ENCODE data around the gene AKAP10. TPM values are rescaled to one million over a fixed set of nuclear protein-coding genes. Genes with fewer than 3 reads are reported as not detected.
"Not testable (repeated sequence)": the region's sequence is repeated elsewhere in the genome, so short reads cannot be mapped to it uniquely, and the experiment has no call there.

The AKAP10 gene, protein sequence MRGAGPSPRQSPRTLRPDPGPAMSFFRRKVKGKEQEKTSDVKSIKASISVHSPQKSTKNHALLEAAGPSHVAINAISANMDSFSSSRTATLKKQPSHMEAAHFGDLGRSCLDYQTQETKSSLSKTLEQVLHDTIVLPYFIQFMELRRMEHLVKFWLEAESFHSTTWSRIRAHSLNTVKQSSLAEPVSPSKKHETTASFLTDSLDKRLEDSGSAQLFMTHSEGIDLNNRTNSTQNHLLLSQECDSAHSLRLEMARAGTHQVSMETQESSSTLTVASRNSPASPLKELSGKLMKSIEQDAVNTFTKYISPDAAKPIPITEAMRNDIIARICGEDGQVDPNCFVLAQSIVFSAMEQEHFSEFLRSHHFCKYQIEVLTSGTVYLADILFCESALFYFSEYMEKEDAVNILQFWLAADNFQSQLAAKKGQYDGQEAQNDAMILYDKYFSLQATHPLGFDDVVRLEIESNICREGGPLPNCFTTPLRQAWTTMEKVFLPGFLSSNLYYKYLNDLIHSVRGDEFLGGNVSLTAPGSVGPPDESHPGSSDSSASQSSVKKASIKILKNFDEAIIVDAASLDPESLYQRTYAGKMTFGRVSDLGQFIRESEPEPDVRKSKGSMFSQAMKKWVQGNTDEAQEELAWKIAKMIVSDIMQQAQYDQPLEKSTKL
- total RNA-seq (ENCODE audit: unreplicated experiment): 26.9 TPM
- long read RNA-seq, partial matches to known transcripts: 2 of 2 reads
- long read RNA-seq, other reads (novel, unspliced or antisense): 0 of 2 reads

GRCh38 chr17:19977293-19978208 is at the start of gene AKAP10:
Gene AKAP10, minus strand, starts transcription at chr17:19977828. Its CDS starts 149 bp downstream, at chr17:19977679.
- peak; percentile 94 for DNase-seq (ENCODE audit: low spot score)
- peaks cover 11% of the 10 kb centered on the region for H3K36me3 Mint-ChIP-seq (ENCODE audit: low read depth, unreplicated experiment)
- no peaks in the 10 kb centered on the region for H3K9me3 Mint-ChIP-seq (ENCODE audit: unreplicated experiment)
- peaks cover 12% of the 10 kb centered on the region for H3K4me1 Mint-ChIP-seq (ENCODE audit: unreplicated experiment)
- H3K4me3 Mint-ChIP-seq (ENCODE audit: unreplicated experiment): peak within 1 kb of the TSS; percentile 96
- TF ChIP-seq, protein P1, sequence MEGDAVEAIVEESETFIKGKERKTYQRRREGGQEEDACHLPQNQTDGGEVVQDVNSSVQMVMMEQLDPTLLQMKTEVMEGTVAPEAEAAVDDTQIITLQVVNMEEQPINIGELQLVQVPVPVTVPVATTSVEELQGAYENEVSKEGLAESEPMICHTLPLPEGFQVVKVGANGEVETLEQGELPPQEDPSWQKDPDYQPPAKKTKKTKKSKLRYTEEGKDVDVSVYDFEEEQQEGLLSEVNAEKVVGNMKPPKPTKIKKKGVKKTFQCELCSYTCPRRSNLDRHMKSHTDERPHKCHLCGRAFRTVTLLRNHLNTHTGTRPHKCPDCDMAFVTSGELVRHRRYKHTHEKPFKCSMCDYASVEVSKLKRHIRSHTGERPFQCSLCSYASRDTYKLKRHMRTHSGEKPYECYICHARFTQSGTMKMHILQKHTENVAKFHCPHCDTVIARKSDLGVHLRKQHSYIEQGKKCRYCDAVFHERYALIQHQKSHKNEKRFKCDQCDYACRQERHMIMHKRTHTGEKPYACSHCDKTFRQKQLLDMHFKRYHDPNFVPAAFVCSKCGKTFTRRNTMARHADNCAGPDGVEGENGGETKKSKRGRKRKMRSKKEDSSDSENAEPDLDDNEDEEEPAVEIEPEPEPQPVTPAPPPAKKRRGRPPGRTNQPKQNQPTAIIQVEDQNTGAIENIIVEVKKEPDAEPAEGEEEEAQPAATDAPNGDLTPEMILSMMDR (IDR thresholded peaks at IDR 0.05; ENCODE audit: unreplicated experiment): no peak
- H3K27me3 Mint-ChIP-seq (ENCODE audit: unreplicated experiment): peaks cover 6% of the 10 kb centered on the region
- peak within 1 kb of the TSS; percentile 99 for H3K27ac Mint-ChIP-seq (ENCODE audit: unreplicated experiment)

DNA sequence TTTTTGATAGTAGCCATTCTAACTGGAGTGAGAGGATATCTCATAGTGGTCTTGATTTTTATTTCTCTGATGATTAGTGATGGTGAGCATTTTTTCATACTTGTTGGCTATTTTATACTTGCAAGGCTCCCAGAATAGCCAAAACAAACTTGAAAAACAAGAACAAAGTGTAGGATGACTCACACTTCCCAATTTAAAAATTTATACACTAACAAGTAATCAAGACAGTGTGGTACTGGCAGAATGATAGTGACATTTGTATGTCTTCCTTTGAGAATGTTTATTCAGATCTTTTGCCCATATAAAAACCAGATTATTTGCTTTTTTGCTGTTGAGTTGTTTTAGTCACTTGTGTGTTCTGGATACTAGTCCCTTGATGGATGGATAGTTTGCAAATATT is 49.3 kb upstream of the AKAP10 start:
- Mint-ChIP-seq H3K9me3 (ENCODE audit: unreplicated experiment) (no peaks in the 10 kb centered on the region), H3K4me1 (ENCODE audit: unreplicated experiment) (no peaks in the 10 kb centered on the region), H3K27ac (ENCODE audit: unreplicated experiment) (no peak overlapping the region), H3K4me3 (ENCODE audit: unreplicated experiment) (no peak overlapping the region), H3K36me3 (ENCODE audit: low read depth, unreplicated experiment) (no peaks in the 10 kb centered on the region), H3K27me3 (ENCODE audit: unreplicated experiment) (peaks cover 1% of the 10 kb centered on the region)
- TF ChIP-seq, protein P1 (IDR thresholded peaks at IDR 0.05; ENCODE audit: unreplicated experiment): no peak
- DNase-seq (ENCODE audit: low spot score): no peak

- Mint-ChIP-seq H3K36me3 (ENCODE audit: low read depth, unreplicated experiment) (peaks cover 1% of the 10 kb centered on the region), H3K27me3 (ENCODE audit: unreplicated experiment) (peaks cover 3% of the 10 kb centered on the region)
Measured at GRCh38 chr17:20022701-20023100, 45.1 kb upstream of the AKAP10 start.

GRCh38 chr17:20016475-20016992 is 38.9 kb upstream of the AKAP10 start:
- H3K36me3 Mint-ChIP-seq (ENCODE audit: low read depth, unreplicated experiment); H3K4me1 Mint-ChIP-seq (ENCODE audit: unreplicated experiment); H3K27me3 Mint-ChIP-seq (ENCODE audit: unreplicated experiment); H3K27ac Mint-ChIP-seq (ENCODE audit: unreplicated experiment); H3K9me3 Mint-ChIP-seq (ENCODE audit: unreplicated experiment); DNase-seq (ENCODE audit: low spot score); H3K4me3 Mint-ChIP-seq (ENCODE audit: unreplicated experiment): not testable (repeated sequence)

More at GRCh38 chr17:20022701-20023100, 45.1 kb upstream of the AKAP10 start:
- Mint-ChIP-seq H3K27ac (ENCODE audit: unreplicated experiment) (no peak overlapping the region), H3K4me1 (ENCODE audit: unreplicated experiment) (no peaks in the 10 kb centered on the region), H3K9me3 (ENCODE audit: unreplicated experiment) (no peaks in the 10 kb centered on the region), H3K4me3 (ENCODE audit: unreplicated experiment) (no peak overlapping the region)
- DNase-seq (ENCODE audit: low spot score): no peak
- TF ChIP-seq, protein P1 (IDR thresholded peaks at IDR 0.05; ENCODE audit: unreplicated experiment): no peak

DNA sequence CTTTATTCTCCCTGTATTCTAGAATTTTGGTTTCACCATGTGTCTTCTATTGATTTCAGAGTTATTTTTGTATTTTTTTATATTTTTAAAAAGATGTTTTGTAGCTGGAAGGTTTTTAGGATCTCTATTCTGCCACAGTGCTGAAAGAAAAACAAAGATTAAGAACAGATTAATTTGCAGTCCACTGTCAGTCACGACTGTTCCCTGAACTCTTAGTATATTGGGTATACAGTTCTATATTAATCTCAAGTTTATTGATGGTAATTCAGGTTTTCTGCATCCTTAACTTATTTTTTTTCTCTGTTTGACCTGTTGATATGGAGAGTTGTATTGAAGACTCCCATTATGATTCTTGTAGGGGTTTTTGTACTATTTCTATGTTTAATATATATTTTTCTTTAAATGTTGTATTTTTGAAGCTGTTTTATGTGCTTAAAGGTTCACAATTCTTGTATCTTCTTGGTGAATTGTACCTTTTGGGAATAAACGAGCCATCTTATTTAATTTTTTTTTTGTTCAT is 34.4 kb upstream of the AKAP10 start:
- no peaks in the 10 kb centered on the region for H3K9me3 Mint-ChIP-seq (ENCODE audit: unreplicated experiment)
- no peak overlapping the region for H3K27ac Mint-ChIP-seq (ENCODE audit: unreplicated experiment)
- H3K4me3 Mint-ChIP-seq (ENCODE audit: unreplicated experiment): no peak overlapping the region
- H3K27me3 Mint-ChIP-seq (ENCODE audit: unreplicated experiment): no peaks in the 10 kb centered on the region
- TF ChIP-seq, protein P1 (IDR thresholded peaks at IDR 0.05; ENCODE audit: unreplicated experiment): no peak
- H3K36me3 Mint-ChIP-seq (ENCODE audit: low read depth, unreplicated experiment): peaks cover under 1% of the 10 kb centered on the region
- H3K4me1 Mint-ChIP-seq (ENCODE audit: unreplicated experiment): no peaks in the 10 kb centered on the region
- DNase-seq (ENCODE audit: low spot score): no peak

Measured in endothelial cell (in vitro differentiated cells).